Anterior cingulate cortex (tissue), 58 donors: ENCODE results near the gene PSMC5.
"Not testable (repeated sequence)": the region's sequence is repeated elsewhere in the genome, so short reads cannot be mapped to it uniquely, and the experiment has no call there.

Experiments
- DNase-seq, 58 donors: peaks; one replicate each; lab custom pipeline; 2025; lab: John Stamatoyannopoulos, UW

PSMC5 gene

GRCh38 chr17:63837480-63837879, 10.2 kb downstream of the PSMC5 start:
- DNase-seq: no peak

DNA sequence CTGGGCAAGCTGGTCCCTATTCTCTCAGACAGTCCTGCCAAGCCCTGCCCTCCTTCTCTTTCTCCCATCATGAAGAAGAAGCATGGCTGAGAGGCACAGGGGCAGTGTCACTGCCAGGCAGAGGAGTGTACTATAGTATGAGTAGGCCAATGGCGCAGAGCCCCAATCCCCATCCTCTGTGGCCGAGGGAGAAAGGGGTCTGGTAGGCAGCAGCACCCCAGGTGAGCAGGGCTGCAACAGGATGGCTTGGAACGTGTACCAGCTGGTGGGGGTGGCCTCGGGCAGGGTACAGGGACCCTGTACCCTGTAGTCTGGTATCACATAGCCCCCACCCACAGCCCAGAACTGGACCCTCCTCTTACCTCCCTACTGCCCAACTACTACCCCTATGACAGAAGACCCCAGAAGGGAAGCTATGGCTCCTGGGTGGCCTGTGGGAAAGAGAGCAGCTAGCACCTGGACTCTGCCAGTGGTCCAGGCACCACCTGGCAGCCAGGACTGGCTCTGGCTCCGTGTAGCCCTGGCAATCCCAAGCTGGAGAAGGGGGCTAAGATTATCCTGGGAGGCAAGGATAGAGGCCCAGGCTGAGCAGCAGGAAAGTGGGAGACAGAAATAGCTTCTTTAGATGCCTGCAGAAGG, 10.8 kb downstream of the PSMC5 start:
- peak in 2 of 58 donors; percentile 12 to 38 for DNase-seq

DNA sequence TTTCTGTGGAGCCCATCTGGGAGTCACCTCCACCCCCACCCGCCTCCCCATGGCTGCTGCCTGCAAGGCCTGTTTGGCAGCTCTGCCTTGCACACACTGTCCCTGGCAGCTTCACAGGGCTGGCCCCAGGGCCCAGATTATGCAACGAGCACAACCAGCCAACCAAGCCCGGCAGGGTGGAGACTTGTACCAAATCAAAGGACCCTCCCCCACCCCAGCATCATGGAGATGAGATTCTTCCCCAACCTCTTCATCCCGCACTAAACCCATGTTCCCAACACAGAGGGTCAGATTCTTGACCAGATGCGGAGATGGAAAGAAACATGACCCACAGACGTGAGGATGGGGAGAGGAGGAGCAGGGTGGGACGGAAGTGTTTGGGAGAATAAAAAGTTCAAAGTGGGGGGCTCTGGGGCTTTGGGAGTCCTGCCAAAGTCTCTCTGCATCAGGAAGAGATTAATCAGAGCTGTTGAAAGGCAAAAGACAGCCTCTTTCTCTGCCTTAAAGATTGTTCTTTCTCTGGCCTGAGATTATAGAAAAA, 11.5 kb downstream of the PSMC5 start:
- peak in 57 of 58 donors; percentile 23 to 96 (median 84) for DNase-seq

- peak in 10 of 58 donors; percentile 11 to 45 (median 16) for DNase-seq
Observed at GRCh38 chr17:63840591-63841349, 13.5 kb downstream of the PSMC5 start.

- DNase-seq: peak in 49 of 58 donors; percentile 15 to 72 (median 49)
Observed at GRCh38 chr17:63841350-63842172, 14.3 kb downstream of the PSMC5 start.

- peak in 10 of 58 donors; percentile 49 to 70 (median 60) for DNase-seq
Observed at GRCh38 chr17:63842173-63842539, 14.9 kb downstream of the PSMC5 start.

DNA sequence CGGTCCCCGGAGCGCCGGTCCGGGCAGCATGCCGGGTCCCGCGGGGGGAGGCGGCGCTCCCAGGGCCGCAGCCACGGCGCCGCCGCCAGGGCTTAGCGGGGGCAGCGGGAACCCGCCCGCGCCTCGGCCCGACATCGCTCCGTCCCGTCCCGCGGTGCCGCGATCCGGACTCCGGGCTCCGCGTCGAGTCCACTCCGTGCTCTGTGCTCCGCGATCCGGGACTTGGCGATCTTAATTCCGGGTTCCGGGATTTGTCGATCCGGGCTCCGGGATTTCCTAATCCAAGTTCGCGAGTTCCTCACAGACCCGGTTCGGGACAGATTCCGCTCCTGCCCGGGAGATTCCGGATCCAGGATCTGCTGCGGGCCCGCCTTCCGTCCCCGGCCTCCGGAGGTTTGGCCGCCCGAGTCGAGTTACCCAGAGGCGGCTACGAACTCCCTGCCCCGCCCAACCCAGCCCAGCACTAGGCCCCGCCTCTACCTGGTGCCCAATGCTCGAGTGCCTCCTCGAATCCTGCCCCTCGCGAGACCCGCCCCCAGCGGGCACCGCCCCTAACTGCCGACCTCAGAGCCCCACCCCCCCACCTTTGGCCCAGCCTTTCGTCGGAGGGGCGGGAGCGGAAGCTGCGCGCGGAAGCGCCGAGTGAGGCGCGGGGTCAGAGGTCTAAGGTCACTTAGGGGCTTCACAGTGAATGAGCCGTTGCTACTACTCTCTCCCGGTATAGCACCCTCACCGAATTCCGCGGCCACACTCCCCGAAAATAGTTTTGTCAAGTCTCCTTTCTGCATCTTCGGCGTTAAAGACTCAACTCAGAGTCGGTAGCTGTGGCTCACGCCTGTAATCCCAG, 15.5 kb downstream of the PSMC5 start, which contains the start of gene SMARCD2:
Gene SMARCD2 (minus strand): TSS at position 146 of the 847 bp plus-strand sequence. CDS start 11 bp downstream, at position 135.
- DNase-seq: peak; percentile 89 to 100 (median 98)

DNA sequence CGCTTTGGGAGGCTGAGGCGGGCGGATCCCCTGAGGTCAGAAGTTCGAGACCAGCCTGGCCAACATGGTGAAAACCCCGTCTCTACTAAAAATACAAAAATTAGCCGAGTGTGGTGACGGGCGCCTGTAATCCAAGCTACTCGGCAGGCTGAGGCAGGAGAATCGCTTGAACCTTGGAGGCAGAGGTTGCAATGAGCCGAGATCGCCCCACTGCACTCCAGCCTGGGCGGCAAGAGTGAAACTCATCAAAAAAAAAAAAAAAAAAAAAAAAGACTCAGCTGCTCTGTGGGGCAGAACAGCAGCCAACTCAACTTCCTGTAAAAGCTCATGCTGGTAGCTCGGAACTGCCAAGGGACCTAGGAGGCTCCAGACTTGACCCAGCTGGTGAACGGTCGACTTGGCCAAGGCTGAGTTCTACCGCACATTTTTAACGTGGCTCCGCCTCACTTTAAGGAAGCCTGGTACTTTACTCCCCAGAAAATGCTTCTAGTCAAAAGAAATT, 16.2 kb downstream of the PSMC5 start:
- DNase-seq: peak in 8 of 58 donors; percentile 15 to 56 (median 27)

- no peak for DNase-seq
Observed at GRCh38 chr17:63843910-63844677, 16.9 kb downstream of the PSMC5 start.

DNA sequence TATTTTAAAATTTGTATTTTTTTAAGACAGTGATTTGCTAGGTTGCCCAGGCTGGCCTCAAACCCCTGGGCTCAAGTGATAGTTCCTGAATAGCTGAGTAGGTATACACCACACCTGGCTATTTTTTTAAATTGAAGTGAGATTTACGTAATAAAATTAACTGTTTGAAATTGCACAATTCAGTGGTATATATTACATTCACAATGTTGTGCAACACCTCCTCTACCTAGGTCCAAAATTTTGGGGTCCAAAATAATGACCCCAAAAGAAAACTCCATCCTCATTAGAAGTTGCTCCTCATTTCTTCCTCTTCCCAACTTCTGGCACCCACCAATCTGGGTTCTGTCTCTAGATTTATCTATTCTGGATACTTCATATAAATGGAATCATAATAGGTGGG, 18.3 kb downstream of the PSMC5 start:
- no peak for DNase-seq

GRCh38 chr17:63847525-63848249, 20.5 kb downstream of the PSMC5 start:
- no peak for DNase-seq

DNA sequence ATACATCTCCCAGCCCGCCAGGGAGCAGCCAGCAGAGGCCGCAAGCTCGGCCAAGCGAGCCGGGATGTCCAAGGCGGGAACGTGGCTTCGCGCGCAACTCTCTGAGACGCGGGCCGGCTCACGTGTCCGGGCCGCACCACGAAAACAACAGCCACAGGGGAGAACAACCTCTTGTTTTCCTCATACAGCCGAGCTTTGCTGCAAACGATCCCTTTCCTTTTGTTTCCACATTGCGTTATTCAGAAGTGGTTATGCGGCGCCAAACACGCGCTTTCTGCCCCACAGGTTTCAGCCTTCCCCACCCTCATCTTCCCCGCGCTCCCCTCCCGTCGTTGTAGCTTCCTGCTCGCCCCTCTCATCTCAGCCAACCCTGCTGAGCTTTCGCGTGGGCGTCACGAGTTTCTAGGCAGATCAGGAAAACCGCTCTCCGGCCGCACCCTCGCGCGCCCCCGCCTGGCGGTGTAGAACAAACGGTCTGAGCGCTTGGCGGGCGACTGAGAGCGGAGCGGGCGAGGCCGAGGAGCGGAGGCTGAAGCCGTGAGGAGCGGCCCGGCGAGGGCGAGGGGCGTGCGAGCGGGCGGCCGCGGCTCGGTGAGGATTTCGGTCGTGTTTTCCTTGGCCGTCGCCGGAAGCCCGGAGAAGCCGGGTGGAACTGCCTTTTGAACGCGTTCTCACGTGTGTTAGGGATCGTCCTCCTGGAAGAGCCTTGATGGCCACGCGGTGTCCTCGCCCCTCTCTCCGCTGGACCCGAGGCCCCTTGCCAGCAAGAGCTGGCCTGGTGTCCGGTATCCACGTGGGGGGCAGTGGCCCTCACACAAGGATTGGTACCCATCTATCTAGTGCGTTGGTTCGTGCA, 21.8 kb downstream of the PSMC5 start:
- peak; percentile 39 to 92 (median 80) for DNase-seq

- no peak for DNase-seq
Observed at GRCh38 chr17:63850401-63850800, 23.2 kb downstream of the PSMC5 start.

DNA sequence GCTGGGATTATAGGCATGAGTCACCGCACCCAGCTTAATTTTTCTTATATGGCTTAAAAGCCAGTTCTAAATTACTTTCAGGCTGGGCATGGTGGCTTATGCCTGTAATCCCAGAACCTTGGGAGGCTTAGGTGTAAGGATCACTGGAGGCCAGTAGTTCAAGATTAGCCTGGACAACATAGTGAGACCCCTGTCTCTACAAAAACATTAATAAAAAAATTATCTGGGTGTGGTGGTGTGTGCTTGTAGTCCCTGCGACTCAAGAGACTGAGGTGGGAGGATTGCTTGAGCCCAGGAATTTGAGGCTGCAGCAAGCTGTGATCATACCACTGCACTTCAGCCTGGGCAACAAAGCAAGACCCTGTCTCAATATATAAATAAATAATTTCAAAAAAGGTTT, 26.0 kb downstream of the PSMC5 start:
- DNase-seq: no peak

DNA sequence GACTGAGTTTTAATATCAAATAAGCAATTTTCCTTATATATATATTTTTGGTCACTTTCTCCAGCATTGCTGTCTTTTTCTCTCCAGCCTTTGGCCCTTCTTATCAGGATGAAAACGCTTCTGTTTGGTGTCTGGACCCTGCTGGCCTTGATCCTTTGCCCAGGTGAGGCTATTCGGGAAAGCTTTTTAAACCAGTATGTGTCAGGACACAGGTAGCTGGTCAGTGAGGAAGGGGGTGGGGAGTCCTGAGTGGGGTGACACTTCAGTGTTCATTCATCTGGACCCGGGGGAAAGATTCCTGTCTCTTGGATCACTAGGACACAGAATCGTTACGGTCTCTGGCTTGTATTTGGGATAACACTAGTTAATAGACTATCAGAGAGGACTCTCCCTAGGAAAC, 27.5 kb downstream of the PSMC5 start:
- no peak for DNase-seq

DNA sequence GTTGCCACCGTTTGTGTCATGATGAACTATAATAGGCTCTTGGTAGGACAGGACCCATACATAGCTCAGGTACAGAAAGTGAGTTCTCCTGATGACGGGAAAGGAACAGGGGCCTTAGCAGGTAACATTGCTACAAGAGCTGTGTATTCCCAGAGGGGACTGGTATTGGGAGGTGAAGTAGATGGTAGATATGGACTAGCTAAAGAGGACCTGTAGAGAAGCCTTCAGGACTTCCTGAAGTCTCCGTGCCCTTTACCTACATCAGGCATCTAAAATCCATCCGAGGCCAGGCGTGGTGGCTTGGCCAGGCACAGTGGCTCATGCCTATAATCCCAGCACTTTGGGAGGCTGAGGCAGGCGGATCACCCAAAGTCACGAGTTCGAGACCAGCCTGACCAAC, 28.0 kb downstream of the PSMC5 start:
- no peak for DNase-seq

- DNase-seq: not testable (repeated sequence)
Observed at GRCh38 chr17:63856425-63856824, 29.2 kb downstream of the PSMC5 start.
